Stimulated activated effector memory CD8-positive, alpha-beta T cell treated with anti-CD3 and anti-CD28 coated beads, Interleukin-12 subunit alpha, Interleukin-12 subunit beta, amount 100 ng/mL, for 72 hours (primary cell): Measurements from ENCODE around the gene CCK.

Experiments used
- ATAC-seq: fragments of 150-1000 bp; cut with Tn5 transposase; 2 replicates; pipeline ENCODE4 v1.10.0; 2021
- DNase-seq, 2 donors: peaks; one replicate each; pipeline ENCODE4 v3.0.0; 2021 to 2022; ENCODE audit warnings: low spot score in 2 of 2
- H3K27ac Mint-ChIP-seq: one replicate; pipeline ENCODE4 v1.8.0; 2022; ENCODE audit warnings: mild to moderate bottlenecking, mixed read lengths
- H3K36me3 Mint-ChIP-seq: one replicate; pipeline ENCODE4 v1.8.0; 2022; ENCODE audit warnings: mild to moderate bottlenecking, mixed read lengths
- H3K4me1 Mint-ChIP-seq: one replicate; pipeline ENCODE4 v1.8.0; 2022; ENCODE audit warnings: mixed read lengths
- H3K4me3 Mint-ChIP-seq: one replicate; pipeline ENCODE4 v1.8.0; 2022; ENCODE audit warnings: mild to moderate bottlenecking, mixed read lengths
- H3K9me3 Mint-ChIP-seq: one replicate; pipeline ENCODE4 v1.8.0; 2022; ENCODE audit warnings: mixed read lengths

The CCK gene

DNA sequence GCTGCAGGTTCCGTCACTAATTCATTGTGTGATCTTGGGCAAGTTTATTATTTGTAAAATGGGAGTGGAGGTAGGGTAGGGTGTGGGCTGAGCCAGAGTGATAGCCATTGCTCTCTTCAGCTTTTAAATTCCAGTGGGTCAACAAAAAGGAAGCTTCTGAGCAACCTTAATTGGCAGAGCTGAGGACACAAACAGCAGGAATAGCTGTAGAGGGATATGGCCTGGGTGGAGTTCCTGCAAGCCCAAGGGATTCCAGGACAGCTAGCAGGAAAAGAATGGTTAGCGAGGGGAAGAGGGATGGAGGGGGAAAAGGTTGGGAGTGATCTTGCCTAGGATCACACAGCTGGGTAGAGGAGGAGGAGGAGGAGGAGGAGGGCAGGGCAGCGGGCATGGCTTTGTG, 11.4 kb downstream of the CCK start:
- Mint-ChIP-seq H3K4me3 (no peak overlapping the region), H3K4me1 (no peaks in the 10 kb centered on the region), H3K27ac (no peak overlapping the region), H3K36me3 (no peaks in the 10 kb centered on the region), H3K9me3 (no peaks in the 10 kb centered on the region)
- no peak for DNase-seq
- ATAC-seq, result no peak

DNA sequence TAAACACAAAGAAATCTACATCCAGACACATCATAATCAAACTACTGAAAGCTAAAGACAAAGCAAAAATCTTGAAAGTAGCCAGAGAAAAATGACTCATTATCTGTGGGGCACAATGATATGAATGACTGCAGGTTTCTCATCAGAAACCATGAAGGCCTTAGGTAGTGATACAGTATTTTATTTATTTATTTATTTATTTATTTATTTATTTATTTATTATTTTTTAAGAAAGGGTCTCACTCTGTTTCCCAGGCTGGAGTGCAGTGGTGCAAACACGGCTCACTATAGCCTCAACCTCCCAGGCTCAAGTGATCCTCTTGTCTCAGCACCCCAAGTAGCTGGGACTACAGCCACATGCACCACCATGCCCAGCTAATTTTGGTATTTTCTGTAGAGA, 15.2 kb downstream of the CCK start:
- peaks cover 8% of the 10 kb centered on the region for H3K4me1 Mint-ChIP-seq
- no peak for ATAC-seq
- no peaks in the 10 kb centered on the region for H3K9me3 Mint-ChIP-seq

DNA sequence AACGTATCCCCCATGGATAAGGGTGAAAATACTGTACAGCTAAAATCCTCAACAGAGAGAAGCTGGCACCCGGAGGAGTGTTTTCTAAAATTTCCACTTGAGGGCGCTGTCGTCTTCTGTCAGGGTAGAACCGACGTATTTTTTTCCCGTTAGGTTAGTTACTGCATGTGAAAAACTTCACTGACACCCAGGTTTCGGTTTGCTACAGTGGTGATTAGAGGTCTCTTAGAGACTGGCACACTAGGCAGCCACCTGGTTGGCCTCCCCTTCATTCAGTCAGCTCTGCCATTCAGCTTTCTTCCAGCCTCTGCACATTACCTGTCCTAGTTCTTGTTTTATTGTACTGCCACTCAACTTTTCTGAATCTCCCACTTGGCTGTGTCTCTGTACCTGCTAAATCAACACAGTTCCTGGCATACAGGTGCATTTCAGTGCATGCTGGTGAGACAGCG, 18.4 kb downstream of the CCK start:
- H3K27ac Mint-ChIP-seq, result no peak overlapping the region
- H3K36me3 Mint-ChIP-seq, result no peaks in the 10 kb centered on the region
- DNase-seq, result peak; percentile 25 to 75
- no peaks in the 10 kb centered on the region for H3K9me3 Mint-ChIP-seq
- H3K4me1 Mint-ChIP-seq, result peaks cover 8% of the 10 kb centered on the region
- no peak overlapping the region for H3K4me3 Mint-ChIP-seq
- ATAC-seq, result peak; percentile 63

More for the DNA sequence above, 15.2 kb downstream of the CCK start:
- DNase-seq, result no peak
- H3K36me3 Mint-ChIP-seq, result no peaks in the 10 kb centered on the region
- no peak overlapping the region for H3K4me3 Mint-ChIP-seq
- no peak overlapping the region for H3K27ac Mint-ChIP-seq

DNA sequence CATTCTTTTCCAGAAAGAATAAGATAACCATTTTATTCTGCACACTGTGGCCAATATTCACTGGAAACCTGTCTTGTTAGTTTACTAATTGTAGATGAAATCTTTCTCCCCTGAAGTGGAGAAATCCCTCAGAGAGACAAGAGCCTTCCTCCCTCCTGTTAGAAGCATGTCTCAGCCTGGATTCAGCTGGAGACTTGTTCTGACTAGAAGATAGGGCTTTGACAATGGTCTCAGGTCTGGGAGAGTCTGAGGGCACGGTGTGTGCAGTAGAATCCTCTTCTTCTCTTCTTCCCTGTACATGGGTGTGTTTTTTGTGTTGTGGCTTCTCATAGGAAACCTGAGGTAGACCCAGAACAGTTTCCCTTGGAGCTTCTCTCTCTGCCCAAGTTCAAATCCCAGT, 19.9 kb downstream of the CCK start:
- H3K36me3 Mint-ChIP-seq, result no peaks in the 10 kb centered on the region
- no peak overlapping the region for H3K27ac Mint-ChIP-seq
- no peak for ATAC-seq

GRCh38 chr3:42236611-42237010, 29.4 kb downstream of the CCK start:
- Mint-ChIP-seq H3K9me3 (peaks cover 2% of the 10 kb centered on the region), H3K4me1 (no peaks in the 10 kb centered on the region), H3K36me3 (no peaks in the 10 kb centered on the region), H3K27ac (no peak overlapping the region), H3K4me3 (no peak overlapping the region)
- DNase-seq, result no peak
- no peak for ATAC-seq

More for the DNA sequence above, 19.9 kb downstream of the CCK start:
- DNase-seq, result no peak
- H3K4me1 Mint-ChIP-seq, result peaks cover 8% of the 10 kb centered on the region
- H3K4me3 Mint-ChIP-seq, result no peak overlapping the region
- H3K9me3 Mint-ChIP-seq, result no peaks in the 10 kb centered on the region

GRCh38 chr3:42235532-42235931, 30.5 kb downstream of the CCK start:
- Mint-ChIP-seq H3K4me1 (no peaks in the 10 kb centered on the region), H3K36me3 (no peaks in the 10 kb centered on the region), H3K27ac (no peak overlapping the region), H3K4me3 (no peak overlapping the region), H3K9me3 (peaks cover 2% of the 10 kb centered on the region)
- no peak for DNase-seq
- ATAC-seq, result no peak

GRCh38 chr3:42230860-42231259, 35.1 kb downstream of the CCK start:
- H3K4me3 Mint-ChIP-seq, result no peak overlapping the region
- H3K9me3 Mint-ChIP-seq, result peaks cover under 1% of the 10 kb centered on the region
- H3K4me1 Mint-ChIP-seq, result no peaks in the 10 kb centered on the region
- no peak overlapping the region for H3K27ac Mint-ChIP-seq
- DNase-seq (no peak), ATAC-seq (no peak)
- H3K36me3 Mint-ChIP-seq, result peaks cover 7% of the 10 kb centered on the region

DNA sequence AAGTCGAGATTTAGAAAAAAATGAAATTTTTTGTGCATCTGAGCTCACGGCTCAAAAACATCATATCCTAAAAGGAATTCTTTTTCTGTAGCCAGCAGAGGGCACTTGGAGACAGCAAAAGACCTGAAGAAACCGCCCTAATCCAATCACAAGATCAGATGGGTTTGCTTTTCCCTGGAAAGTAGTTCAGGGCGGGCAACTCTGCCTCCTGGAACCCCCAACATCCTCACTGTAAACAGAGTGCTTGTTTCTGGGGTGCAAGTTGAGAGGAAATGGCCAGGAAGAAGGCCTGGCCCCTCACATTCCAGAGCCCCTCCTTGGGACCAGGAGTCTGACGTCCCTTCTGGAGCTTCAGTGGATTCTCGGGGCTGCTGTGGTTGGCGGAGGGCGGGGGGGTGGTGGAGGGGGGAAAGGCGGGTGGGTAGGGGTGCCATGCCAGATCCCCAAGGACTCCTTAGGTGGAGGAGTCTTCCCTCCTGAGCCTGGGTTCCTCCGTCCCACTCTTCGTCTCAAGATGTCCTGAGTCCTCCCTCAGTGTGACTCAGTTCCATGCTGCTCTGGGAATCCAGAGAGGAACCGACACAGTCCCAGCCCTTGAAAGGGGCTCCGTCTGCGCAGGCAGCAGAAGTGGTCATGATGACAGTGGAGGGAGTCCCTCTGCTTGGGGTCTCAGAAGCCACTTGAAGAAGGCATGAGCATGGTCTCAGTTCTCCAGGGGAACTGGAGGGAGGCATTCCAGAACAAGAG, 35.9 kb downstream of the CCK start:
- H3K27ac Mint-ChIP-seq, result no peak overlapping the region
- ATAC-seq (no peak), DNase-seq (peak in 1 of 2 donors; percentile 15)
- H3K4me3 Mint-ChIP-seq, result no peak overlapping the region
- H3K9me3 Mint-ChIP-seq, result no peaks in the 10 kb centered on the region
- H3K36me3 Mint-ChIP-seq, result peaks cover 11% of the 10 kb centered on the region
- no peaks in the 10 kb centered on the region for H3K4me1 Mint-ChIP-seq

- Mint-ChIP-seq H3K4me1 (no peaks in the 10 kb centered on the region), H3K4me3 (no peak overlapping the region), H3K9me3 (no peaks in the 10 kb centered on the region), H3K36me3 (peaks cover 18% of the 10 kb centered on the region), H3K27ac (no peak overlapping the region)
- DNase-seq (no peak), ATAC-seq (no peak)
Observed at GRCh38 chr3:42229266-42229941, 36.6 kb downstream of the CCK start.

GRCh38 chr3:42228796-42229195, 37.2 kb downstream of the CCK start:
- no peaks in the 10 kb centered on the region for H3K9me3 Mint-ChIP-seq
- H3K27ac Mint-ChIP-seq, result no peak overlapping the region
- no peaks in the 10 kb centered on the region for H3K4me1 Mint-ChIP-seq
- peaks cover 24% of the 10 kb centered on the region for H3K36me3 Mint-ChIP-seq
- no peak overlapping the region for H3K4me3 Mint-ChIP-seq
- ATAC-seq (no peak), DNase-seq (peak in 1 of 2 donors; percentile 23)

DNA sequence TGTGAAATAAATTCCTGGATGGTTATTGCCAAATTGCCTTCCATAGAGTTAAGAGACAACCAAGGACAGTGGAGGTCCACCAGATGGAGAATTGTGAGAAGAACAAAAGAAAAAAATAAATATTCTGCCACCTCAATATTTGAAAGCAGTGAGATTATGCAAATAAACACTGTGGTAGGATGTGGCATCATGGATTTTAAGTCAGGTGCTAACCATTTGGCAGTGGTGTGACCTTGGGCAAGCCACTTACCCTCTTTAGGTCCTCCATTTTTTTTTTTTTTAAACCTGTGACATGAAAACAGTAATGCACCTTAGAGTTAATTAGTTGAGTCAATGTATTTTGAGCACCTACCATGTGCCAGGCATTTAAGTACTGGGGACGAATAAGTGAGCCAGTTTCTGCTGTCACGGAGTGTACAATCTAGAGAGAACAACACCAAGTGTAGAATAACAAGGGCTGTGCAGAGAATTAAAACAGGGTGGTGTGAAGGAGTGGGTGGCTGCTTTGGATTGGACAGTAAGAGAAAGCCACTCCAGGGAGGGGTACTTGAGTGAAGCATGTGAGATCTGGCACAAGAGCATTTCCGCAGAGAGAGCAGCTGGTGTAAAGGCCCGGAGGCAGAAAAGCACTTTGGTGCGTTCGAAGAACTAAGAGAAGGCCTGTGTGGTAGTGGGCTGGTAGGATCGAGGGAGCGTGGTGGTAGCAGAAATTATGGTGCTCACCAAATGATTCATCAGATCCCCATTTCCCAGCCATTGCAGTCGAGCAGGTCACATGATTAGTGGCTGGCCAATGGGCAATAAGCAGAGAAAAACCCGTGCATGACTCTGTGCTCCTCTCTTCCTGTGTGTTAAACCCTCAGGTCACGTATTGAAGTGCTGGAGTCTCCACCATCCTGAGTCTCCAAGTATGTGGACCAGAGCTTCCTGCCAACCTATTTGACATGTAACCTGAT, 39.2 kb downstream of the CCK start:
- H3K4me3 Mint-ChIP-seq, result no peak overlapping the region
- no peaks in the 10 kb centered on the region for H3K4me1 Mint-ChIP-seq
- no peak overlapping the region for H3K27ac Mint-ChIP-seq
- peak in 1 of 2 donors; percentile 41 for DNase-seq
- ATAC-seq, result no peak
- no peaks in the 10 kb centered on the region for H3K9me3 Mint-ChIP-seq
- peaks cover 32% of the 10 kb centered on the region for H3K36me3 Mint-ChIP-seq

DNA sequence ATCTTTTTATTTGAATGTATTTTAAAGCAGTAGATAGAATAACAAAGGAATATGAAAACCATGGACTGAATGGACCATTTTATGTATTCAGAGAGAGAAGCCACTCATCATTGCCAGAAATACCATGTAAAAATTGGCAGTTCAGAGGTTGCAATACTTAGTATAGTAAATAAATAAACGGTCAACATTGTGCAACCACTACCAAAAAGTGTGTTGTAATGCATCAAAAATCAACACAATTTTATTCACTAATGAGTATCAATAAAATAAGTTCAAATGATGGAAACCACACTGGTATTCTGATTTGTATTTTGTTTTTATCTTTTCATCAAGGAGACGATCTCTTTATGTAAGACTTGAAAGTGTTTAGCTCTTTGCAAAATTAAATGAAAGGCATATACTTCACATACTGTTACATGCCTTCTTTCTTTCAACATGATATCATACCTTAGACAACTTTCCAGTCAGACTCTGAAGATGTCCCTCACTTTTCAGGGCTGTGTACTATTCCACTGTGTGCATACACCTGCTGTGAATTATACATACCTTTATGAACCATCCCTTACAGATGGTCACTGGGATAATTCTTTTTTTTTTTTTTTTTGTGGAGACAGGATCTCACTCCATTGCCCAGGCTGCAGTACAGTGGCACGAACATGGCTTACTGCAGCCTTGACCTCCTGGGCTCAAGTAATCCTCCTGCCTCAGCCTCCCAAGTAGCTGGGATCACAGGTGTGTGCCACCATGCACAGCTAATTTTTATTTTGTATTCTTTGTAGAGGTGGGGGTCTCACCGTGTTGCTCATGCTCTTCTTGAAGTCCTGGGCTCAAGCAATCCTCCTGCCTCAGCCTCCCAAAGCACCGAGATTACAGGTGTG, 40.3 kb downstream of the CCK start:
- Mint-ChIP-seq H3K27ac (no peak overlapping the region), H3K9me3 (no peaks in the 10 kb centered on the region), H3K36me3 (peaks cover 35% of the 10 kb centered on the region), H3K4me3 (no peak overlapping the region), H3K4me1 (no peaks in the 10 kb centered on the region)
- ATAC-seq (no peak), DNase-seq (peak in 1 of 2 donors; percentile 18)

DNA sequence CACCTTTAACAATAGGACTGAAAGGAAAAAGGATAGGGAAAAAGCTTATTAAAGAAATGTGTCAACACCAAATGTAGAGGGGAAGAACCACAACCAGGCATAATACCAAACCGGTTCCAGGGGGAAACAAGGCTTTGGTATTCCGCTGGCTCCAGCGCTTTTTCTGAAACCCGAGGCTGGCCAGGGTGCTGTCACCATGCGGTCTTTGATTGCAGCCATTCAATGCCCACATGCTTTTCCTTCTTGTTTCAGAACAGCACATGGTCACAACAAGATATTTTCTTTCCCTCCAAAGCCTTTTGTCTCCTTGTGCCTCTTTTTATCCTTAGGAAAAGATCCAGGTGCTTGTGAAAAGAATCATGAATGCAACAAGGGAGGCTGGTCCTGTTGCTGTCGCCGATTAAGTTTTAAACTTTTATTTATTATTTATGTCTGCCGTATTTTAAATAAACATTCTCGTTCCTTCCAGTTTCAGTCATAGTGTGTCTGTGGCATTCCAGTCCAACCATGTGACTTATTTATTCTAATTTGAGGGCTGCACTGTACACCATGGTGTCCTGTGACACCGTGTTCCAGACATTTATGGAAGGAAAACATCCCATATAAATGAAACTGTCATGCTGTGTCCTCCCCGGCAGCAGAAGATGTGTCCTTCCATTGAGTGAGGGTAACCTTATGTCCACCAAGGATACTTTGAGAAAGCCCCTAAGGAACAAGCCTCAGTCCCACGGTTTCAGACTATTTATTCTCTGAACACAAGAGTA, 41.1 kb downstream of the CCK start:
- no peak for ATAC-seq
- H3K4me1 Mint-ChIP-seq, result no peaks in the 10 kb centered on the region
- no peak overlapping the region for H3K4me3 Mint-ChIP-seq
- H3K27ac Mint-ChIP-seq, result peak overlapping the region; percentile 23
- no peak for DNase-seq
- no peaks in the 10 kb centered on the region for H3K9me3 Mint-ChIP-seq
- peaks cover 43% of the 10 kb centered on the region for H3K36me3 Mint-ChIP-seq

- H3K36me3 Mint-ChIP-seq, result peaks cover 48% of the 10 kb centered on the region
- peak overlapping the region; percentile 23 for H3K27ac Mint-ChIP-seq
- no peak overlapping the region for H3K4me3 Mint-ChIP-seq
- no peaks in the 10 kb centered on the region for H3K9me3 Mint-ChIP-seq
- no peak for DNase-seq
- ATAC-seq, result no peak
- no peaks in the 10 kb centered on the region for H3K4me1 Mint-ChIP-seq
Observed at GRCh38 chr3:42224178-42224577, 41.8 kb downstream of the CCK start.
